ENCODE measurements around the gene MCM10. TPM values are rescaled to one million over a fixed set of nuclear protein-coding genes. Genes with fewer than 3 reads are reported as not detected.

The MCM10 gene
- total and polyA plus RNA-seq, 9 donors: 0.20 to 1.7 (median 0.53) TPM; not detected in 2

DNA sequence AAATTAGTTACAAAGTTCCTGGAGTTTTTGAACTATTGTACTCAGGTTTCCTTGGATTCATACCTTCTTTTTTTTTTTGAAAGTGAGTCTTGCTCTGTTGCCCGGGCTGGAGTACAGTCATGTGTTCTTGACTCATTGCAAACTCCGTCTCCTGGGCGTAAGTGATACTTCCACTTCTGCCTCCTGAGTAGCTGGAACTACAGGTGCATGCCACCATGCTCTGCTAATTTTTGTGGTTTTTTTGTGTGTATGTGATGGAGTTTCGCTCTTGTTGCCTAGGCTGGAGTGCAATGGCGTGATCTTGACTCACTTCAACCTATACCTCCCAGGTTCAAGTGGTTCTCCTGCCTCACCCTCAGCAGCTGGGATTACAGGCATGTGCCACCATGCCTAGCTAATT lies 22.3 kb downstream of the MCM10 start:
- H3K9me3 ChIP-seq: no peaks in the 10 kb centered on the region
- no peaks in the 10 kb centered on the region for H3K36me3 ChIP-seq
- no peaks in the 10 kb centered on the region for H3K4me1 ChIP-seq (ENCODE audit: insufficient read depth)
- WGBS, 3 donors: 78 to 98% (median 98%) methylated on average over 5 of the region's 5 CpGs
- no peak overlapping the region for H3K4me3 ChIP-seq
- DNase-seq: no peak
- H3K27ac ChIP-seq: no peak overlapping the region
- no peaks in the 10 kb centered on the region for H3K27me3 ChIP-seq
- intact Hi-C loops (cut with DNase I): no loop called here
- TF ChIP-seq EP300 (IDR thresholded peaks at IDR 0.05) (no peak), POLR2A (IDR thresholded peaks at IDR 0.05) (no peak)
- TF ChIP-seq, protein P1, sequence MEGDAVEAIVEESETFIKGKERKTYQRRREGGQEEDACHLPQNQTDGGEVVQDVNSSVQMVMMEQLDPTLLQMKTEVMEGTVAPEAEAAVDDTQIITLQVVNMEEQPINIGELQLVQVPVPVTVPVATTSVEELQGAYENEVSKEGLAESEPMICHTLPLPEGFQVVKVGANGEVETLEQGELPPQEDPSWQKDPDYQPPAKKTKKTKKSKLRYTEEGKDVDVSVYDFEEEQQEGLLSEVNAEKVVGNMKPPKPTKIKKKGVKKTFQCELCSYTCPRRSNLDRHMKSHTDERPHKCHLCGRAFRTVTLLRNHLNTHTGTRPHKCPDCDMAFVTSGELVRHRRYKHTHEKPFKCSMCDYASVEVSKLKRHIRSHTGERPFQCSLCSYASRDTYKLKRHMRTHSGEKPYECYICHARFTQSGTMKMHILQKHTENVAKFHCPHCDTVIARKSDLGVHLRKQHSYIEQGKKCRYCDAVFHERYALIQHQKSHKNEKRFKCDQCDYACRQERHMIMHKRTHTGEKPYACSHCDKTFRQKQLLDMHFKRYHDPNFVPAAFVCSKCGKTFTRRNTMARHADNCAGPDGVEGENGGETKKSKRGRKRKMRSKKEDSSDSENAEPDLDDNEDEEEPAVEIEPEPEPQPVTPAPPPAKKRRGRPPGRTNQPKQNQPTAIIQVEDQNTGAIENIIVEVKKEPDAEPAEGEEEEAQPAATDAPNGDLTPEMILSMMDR (IDR thresholded peaks at IDR 0.05): no peak

DNA sequence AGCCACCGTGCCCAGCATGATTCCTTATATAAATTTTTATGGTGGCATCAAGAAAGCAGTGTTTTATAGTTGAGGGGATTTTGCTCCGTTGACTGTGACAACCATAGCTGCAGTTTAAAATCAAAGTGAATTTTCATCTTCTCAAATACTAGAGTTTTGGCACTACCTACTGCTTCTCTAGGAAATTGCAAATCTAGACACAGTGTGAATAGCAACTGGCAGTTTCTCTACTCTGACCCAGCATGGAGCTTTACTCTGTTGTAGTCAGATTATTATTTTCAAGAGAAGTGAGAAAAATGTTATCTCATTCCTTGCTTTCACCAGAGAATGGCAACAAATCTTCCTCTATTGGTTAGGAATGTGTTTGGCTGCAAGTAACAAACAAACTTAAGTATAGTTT lies 22.9 kb downstream of the MCM10 start:
- 90 to 93% (median 92%) methylated on average over 2 of the region's 2 CpGs for whole genome bisulfite sequencing, 3 donors
- intact Hi-C loops (cut with DNase I): no loop called here
- no peak overlapping the region for H3K27ac ChIP-seq

DNA sequence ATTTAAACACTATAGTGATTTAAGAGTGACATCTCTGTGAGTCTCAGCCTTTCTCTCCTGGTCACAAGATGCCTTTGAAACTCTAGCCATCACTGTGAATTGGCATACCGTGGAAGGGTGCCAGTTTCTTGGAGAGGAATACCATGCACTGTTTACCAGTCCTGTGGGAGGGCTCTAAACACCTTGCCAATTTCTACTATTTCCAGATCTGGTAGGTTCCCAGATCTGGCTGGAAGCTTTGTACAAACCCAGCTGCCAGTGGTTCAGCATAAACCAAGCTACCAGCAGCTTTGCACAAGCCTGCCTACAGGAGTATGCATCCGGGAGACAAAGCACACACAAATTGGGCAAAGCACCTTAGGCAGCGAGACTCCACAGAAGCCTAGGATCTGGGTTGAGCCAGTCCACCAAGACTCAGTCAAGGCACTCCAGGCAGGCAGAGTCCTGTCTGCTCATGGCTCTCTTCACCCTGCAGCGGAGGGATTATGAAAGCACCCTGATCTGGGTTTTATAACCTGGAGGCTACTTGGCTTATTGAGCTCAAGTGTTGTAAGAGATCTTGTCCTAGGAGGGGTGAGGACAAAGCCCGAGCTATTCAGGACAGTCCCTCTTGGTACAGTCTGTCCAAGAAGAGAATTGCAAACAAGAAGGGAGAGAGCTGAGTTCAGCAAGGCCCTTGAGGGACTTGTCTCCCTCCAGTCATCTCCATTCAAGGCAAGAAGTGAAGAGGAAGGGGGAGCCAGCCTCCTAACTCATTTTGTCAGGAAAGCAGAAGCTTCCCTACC lies 23.6 kb downstream of the MCM10 start:
- intact Hi-C loops (cut with DNase I): no loop called here
- Histone ChIP-seq H3K4me1 (ENCODE audit: insufficient read depth) (no peaks in the 10 kb centered on the region), H3K27me3 (no peaks in the 10 kb centered on the region), H3K36me3 (no peaks in the 10 kb centered on the region), H3K27ac (no peak overlapping the region), H3K4me3 (no peak overlapping the region), H3K9me3 (no peaks in the 10 kb centered on the region)
- DNase-seq: no peak
- no peak for TF ChIP-seq POLR2A (IDR thresholded peaks at IDR 0.05)
- TF ChIP-seq EP300 (IDR thresholded peaks at IDR 0.05): no peak
- TF ChIP-seq, protein P1 (IDR thresholded peaks at IDR 0.05): no peak
- 91 to 97% (median 95%) methylated on average over 5 of the region's 5 CpGs for WGBS, 3 donors

More for the DNA sequence above, 22.9 kb downstream of the MCM10 start:
- TF ChIP-seq, protein P1 (IDR thresholded peaks at IDR 0.05): no peak
- no peak for DNase-seq
- Histone ChIP-seq H3K4me3 (no peak overlapping the region), H3K4me1 (ENCODE audit: insufficient read depth) (no peaks in the 10 kb centered on the region), H3K36me3 (no peaks in the 10 kb centered on the region), H3K27me3 (no peaks in the 10 kb centered on the region), H3K9me3 (no peaks in the 10 kb centered on the region)

DNA sequence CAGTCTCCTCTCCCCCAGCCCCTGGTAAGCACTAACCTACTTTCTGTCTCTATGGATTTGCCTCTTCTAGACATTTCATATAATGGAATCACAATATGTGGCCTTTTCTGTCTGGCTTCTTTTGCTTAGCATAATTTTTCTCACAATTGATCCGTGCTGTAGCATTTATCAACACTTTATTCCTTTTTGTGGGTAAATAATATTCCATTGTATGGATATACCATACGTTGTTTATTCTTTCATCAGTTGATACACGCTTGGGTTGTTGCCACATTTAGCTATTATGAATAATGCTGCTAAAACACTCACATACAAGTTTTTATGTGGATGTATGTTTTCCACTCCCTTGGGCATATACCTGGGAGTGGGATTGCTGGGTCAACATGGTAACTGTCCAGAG lies 25.8 kb downstream of the MCM10 start:
- TF ChIP-seq EP300 (IDR thresholded peaks at IDR 0.05): no peak
- TF ChIP-seq, protein P1 (IDR thresholded peaks at IDR 0.05): no peak
- no peak for TF ChIP-seq POLR2A (IDR thresholded peaks at IDR 0.05)
- Histone ChIP-seq H3K27me3 (no peaks in the 10 kb centered on the region), H3K27ac (no peak overlapping the region), H3K36me3 (no peaks in the 10 kb centered on the region), H3K4me1 (ENCODE audit: insufficient read depth) (no peaks in the 10 kb centered on the region), H3K4me3 (no peak overlapping the region), H3K9me3 (no peaks in the 10 kb centered on the region)
- 97 to 98% (median 98%) methylated on average over 3 of the region's 3 CpGs for WGBS, 3 donors
- intact Hi-C loops (cut with DNase I): no loop called here
- DNase-seq: no peak
